Measurements from ENCODE around the gene SLC6A1.

GRCh38 chr3:11060500-11061251 lies 68.1 kb downstream of the SLC6A1 start:
- TF ChIP-seq, protein P1, sequence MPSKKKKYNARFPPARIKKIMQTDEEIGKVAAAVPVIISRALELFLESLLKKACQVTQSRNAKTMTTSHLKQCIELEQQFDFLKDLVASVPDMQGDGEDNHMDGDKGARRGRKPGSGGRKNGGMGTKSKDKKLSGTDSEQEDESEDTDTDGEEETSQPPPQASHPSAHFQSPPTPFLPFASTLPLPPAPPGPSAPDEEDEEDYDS (CRISPR knock-in tag; IDR thresholded peaks at IDR 0.05), result no peak
- TF ChIP-seq DPF2 (CRISPR knock-in tag; IDR thresholded peaks at IDR 0.05; ENCODE audit: borderline replicate concordance, low read depth) (no peak), ZNF282 (IDR thresholded peaks at IDR 0.05; ENCODE audit: partially characterized antibody) (no peak), CEBPB (IDR thresholded peaks at IDR 0.05; ENCODE audit: borderline replicate concordance, low read depth, low read length) (no peak), SIN3B (IDR thresholded peaks at IDR 0.05; ENCODE audit: low read length) (no peak)
- TF ChIP-seq, protein P2, sequence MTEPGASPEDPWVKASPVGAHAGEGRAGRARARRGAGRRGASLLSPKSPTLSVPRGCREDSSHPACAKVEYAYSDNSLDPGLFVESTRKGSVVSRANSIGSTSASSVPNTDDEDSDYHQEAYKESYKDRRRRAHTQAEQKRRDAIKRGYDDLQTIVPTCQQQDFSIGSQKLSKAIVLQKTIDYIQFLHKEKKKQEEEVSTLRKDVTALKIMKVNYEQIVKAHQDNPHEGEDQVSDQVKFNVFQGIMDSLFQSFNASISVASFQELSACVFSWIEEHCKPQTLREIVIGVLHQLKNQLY (CRISPR knock-in tag; IDR thresholded peaks at IDR 0.05), result no peak

Data from HepG2 (cell line).